Measurements from ENCODE around the gene ABHD3.
"Not testable (repeated sequence)": the region's sequence is repeated elsewhere in the genome, so short reads cannot be mapped to it uniquely, and the experiment has no call there.

The ABHD3 gene

GRCh38 chr18:21640375-21640774 lies 64.2 kb downstream of the ABHD3 start:
- DNase-seq, result not testable (repeated sequence)

DNA sequence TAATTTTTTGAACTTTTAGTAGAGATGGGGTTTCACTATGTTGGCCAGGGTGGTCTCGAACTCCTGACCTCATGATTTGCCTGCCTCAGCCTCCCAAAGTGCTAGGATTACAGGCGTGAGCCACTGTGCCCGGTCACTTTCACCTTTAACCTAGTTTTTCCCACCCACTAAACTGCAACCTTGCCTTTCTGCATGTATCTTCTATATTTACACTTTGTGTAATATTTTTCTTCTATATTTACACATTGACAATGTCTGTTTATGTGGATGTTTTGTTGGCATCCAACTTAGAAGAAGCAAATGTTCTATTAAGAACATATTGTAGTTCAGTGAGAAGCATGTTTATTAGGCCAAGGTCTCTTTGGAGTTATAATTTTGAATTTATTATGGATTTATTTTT lies 65.8 kb downstream of the ABHD3 start:
- no peak for DNase-seq

DNA sequence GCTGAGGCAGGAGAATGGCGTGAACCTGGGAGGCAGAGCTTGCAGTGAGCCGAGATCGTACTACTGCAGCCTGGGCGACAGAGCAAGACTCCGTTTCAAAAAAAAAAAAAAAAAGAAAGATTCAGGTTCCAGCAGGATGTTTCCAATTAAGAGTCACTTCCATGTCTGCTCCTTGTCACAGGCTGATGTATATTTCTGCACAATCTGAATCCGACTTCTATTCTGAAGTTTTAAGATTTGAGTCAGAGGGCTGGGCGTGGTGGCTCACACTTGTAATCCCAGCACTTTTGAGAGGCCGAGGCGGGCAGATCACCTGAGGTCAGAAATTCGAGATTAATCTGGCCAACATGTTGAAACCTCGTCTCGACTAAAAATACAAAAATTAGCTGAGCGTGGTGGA lies 67.8 kb downstream of the ABHD3 start:
- no peak for DNase-seq

DNA sequence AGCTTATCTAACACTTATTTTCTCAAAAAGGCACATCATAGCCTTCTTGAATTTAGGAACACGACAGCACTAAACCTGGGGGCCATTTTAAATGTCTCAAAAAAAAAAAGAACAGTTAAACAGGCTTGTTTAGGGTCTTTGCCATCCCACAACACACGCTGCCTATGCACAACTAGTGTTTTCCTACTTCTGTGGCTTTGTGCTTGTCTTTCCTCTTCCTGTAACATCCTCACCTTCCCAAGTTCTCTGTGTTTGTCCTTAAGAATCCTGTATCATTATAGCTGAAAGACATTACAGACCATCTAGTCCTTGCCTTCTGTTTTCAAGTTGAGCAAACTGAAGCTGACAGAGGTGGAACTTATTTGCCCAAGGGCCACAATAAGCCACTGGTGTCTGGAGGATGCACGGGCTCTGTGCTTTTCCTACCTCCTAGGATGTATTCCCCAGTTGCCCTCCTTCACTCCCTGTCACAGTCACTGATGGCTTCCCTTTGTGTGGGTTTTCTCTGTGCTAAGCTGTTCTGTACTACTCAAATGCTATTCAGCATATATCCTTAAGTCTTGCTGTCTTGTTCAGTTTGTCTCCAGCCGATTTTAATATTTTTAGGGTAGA lies 69.9 kb downstream of the ABHD3 start:
- DNase-seq, result no peak

GRCh38 chr18:21632393-21632792 lies 72.2 kb downstream of the ABHD3 start:
- peak; percentile 56 for DNase-seq

DNA sequence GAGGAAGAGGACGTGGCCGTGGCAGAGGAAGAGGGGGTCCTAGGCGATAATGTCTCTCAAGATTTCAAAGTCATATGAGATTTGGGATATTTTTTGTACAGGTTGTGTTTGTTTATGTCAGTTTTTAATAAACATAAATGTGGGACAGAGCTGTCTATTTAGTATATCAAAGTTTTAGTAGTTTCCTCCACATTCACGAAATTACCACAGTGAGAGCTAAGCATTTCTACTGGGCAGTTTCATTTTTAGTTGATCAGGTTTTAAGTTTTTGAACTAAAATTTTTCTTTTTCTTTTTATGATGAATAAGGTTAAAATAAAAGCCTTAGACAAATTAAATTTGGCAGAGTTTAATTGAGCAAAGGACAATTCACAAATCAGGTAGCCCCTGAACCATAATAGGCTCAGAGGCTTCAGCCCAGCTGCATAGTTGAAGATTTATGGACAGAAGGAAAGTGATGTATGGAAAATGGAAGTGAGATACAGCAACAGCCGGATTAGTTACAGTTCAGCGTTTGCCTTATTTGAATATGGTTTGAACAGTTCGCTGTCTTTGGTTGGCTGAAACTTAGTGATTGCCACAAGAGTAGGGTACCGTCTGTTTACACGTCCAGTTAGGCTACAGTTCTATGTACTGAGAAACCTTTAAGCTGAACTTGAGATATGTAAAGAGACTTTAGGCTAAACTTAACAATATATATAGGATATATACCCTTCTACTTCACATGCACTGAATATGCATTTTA lies 75.3 kb downstream of the ABHD3 start:
- no peak for DNase-seq

- DNase-seq, result not testable (repeated sequence)
These were observed 82.9 kb downstream of the ABHD3 start for GRCh38 chr18:21621640-21622039.

- peak; percentile 99 for DNase-seq
These were observed 92.2 kb downstream of the ABHD3 start, which contains the start of gene SNRPD1 for GRCh38 chr18:21612125-21613039. TSS of gene SNRPD1 (plus strand) at chr18:21612314. CDS start at chr18:21612430, 116 bp downstream.

DNA sequence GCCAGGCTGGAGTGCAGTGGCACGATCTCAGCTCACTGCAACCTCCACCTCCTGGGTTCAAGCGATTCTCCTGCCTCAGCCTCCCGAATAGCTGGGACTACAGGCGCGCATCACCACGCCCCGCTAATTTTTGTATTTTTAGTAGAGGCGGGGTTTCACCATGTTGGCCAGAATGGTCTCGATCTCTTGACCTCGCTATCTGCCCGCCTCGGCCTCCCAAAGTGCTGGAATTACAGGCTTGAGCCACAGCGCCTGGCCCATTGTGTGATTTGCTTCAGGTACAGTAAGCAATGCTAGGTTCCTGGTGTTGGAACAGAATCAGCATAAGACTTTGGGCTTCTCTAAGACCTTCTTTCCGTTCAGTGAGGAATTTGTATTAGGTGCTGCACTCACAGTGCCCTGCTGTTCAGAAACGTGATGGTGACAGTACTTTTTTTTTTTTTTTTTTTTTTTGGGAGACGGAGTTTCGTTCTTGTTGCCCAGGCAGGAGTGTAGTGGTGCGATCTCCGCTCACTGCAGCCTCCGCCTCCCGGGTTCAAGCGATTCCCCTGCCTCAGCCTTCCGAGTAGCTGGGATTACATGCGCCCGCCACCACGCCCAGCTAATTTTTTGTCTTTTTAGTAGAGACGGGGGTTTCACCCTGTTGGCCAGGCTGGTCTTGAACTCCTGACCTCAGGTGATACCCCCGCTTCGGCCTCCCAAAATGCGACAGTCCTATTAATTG lies 93.0 kb downstream of the ABHD3 start:
- peak; percentile 57 for DNase-seq

GRCh38 chr18:21605213-21605612 lies 99.4 kb downstream of the ABHD3 start:
- peak; percentile 60 for DNase-seq

DNA sequence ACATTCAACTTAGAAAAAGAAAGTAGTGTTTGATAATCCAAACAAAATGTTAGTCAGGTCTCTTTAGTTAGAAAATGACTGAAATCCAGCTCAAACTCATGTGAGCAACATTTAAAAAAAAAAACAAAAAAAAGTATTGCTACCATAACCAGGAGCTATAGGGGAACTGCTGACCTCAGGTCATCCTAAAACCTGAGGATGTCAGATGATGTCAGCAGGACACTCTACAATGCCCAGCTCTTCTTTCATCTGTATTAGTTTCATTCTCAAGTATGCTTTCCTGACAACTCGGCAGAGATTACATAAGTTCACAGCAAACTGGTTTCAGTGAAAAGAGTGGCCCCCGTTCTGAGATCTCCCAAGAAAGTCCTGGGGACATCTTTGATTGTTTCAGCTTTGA lies 99.9 kb downstream of the ABHD3 start:
- peak; percentile 60 for DNase-seq

GRCh38 chr18:21602299-21602587 lies 102.3 kb downstream of the ABHD3 start:
- no peak for DNase-seq
